GM12892 (cell line): ENCODE measurements around the gene LIN37.
A peak's percentile ranks its signal among the peaks of the same experiment; 100 is the strongest.

ENCODE experiments used
- DNase-seq: peaks from one replicate; pipeline ENCODE4 v3.0.0; 2011; ENCODE audit not compliant: insufficient read length
- FAIRE-seq: peaks from 2 replicates; lab custom pipeline; 2011; peaks lifted over from hg19 to GRCh38; lab: Jason Lieb, UNC
- POLR2A ChIP-seq: IDR thresholded peaks from 2 replicates; pipeline ENCODE4 v1.6.1; 2011; ENCODE audit warnings: low read depth, low read length, control low read depth
- POLR2AphosphoS5 ChIP-seq: IDR thresholded peaks from 2 replicates; pipeline ENCODE4 v1.6.1; 2011; ENCODE audit warnings: low read depth, low read length, control low read depth
- TAF1 ChIP-seq: IDR thresholded peaks from 2 replicates; pipeline ENCODE4 v1.6.1; 2011; ENCODE audit warnings: low read depth, mild to moderate bottlenecking, control low read depth, low read length, borderline replicate concordance

Gene LIN37

GRCh38 chr19:35714601-35715354, 33.6 kb upstream of the LIN37 start:
- peak; percentile 83 for FAIRE-seq
- DNase-seq = no peak
- TF ChIP-seq POLR2A = peak; percentile 48; the same call in 1 of the 2 replicates
- TF ChIP-seq TAF1 = no peak
- TF ChIP-seq POLR2AphosphoS5 = no peak

GRCh38 chr19:35715355-35715809, 33.0 kb upstream of the LIN37 start:
- FAIRE-seq (no peak), DNase-seq (no peak)
- no peak; the same call in none of the 2 replicates for TF ChIP-seq POLR2AphosphoS5
- no peak for TF ChIP-seq TAF1
- TF ChIP-seq POLR2A = no peak

GRCh38 chr19:35715981-35716800, 32.2 kb upstream of the LIN37 start:
- FAIRE-seq (peak; percentile 42), DNase-seq (no peak)
- TF ChIP-seq POLR2A (peak; percentile 34), TAF1 (no peak), POLR2AphosphoS5 (no peak)

- TF ChIP-seq TAF1 (0 out of 2 replicates have a peak, but pooled peaks have one; percentile 18), POLR2A (peak; percentile 70; the same call in 1 of the 2 replicates), POLR2AphosphoS5 (peak; percentile 66; the same call in 1 of the 2 replicates)
- peak; percentile 98 for FAIRE-seq
- peak; percentile 69 for DNase-seq
Measured at GRCh38 chr19:35716801-35717664, 31.3 kb upstream of the LIN37 start.

GRCh38 chr19:35717665-35718344, 30.6 kb upstream of the LIN37 start, which contains the start of gene KMT2B:
TSS of gene KMT2B (plus strand) at chr19:35718003. CDS start at chr19:35718019, 16 bp downstream.
- no peak for FAIRE-seq

GRCh38 chr19:35718345-35719041, 29.9 kb upstream of the LIN37 start:
- FAIRE-seq (peak; percentile 66), DNase-seq (peak; percentile 65)
- TF ChIP-seq TAF1 (0 out of 2 replicates have a peak, but pooled peaks have one; percentile 11), POLR2A (peak; percentile 16; the same call in 1 of the 2 replicates), POLR2AphosphoS5 (peak; percentile 67; the same call in 1 of the 2 replicates)

More at GRCh38 chr19:35717665-35718344, 30.6 kb upstream of the LIN37 start, which contains the start of gene KMT2B:
- peak; percentile 99 for DNase-seq
- no peak for TF ChIP-seq TAF1
- TF ChIP-seq POLR2A = peak; percentile 38; the same call in 1 of the 2 replicates

- no peak for DNase-seq
- FAIRE-seq = no peak
- TF ChIP-seq POLR2A (no peak; the same call in 1 of the 2 replicates), TAF1 (no peak), POLR2AphosphoS5 (no peak)
Measured at GRCh38 chr19:35719402-35720162, 28.8 kb upstream of the LIN37 start.

- TF ChIP-seq POLR2AphosphoS5 (no peak), POLR2A (no peak), TAF1 (no peak)
- FAIRE-seq (no peak), DNase-seq (no peak)
Measured at GRCh38 chr19:35720163-35720524, 28.2 kb upstream of the LIN37 start.

- DNase-seq = no peak
- TF ChIP-seq TAF1 = no peak
- no peak for TF ChIP-seq POLR2AphosphoS5
- no peak for TF ChIP-seq POLR2A
- FAIRE-seq = no peak
Measured at GRCh38 chr19:35720648-35721047, 27.7 kb upstream of the LIN37 start.
